Kidney capillary endothelial cell (primary cell): ENCODE measurements around the gene YBX2.

ENCODE experiments used
- DNase-seq: peaks from one replicate; pipeline ENCODE4 v3.0.0-alpha.2; 2018; ENCODE audit warnings: low spot score

The YBX2 gene

GRCh38 chr17:7296189-7296861, 1.9 kb upstream of the YBX2 start:
- DNase-seq, result peak; percentile 80

- DNase-seq, result no peak
These were observed 1.1 kb upstream of the YBX2 start for GRCh38 chr17:7295230-7296180.

- DNase-seq, result no peak
These were observed 424 bp downstream of the YBX2 start for GRCh38 chr17:7293816-7294613.

GRCh38 chr17:7293159-7293558, 1.3 kb downstream of the YBX2 start:
- DNase-seq, result no peak

- DNase-seq, result no peak
These were observed 1.7 kb downstream of the YBX2 start for GRCh38 chr17:7292729-7293128.

GRCh38 chr17:7292194-7292593, 2.2 kb downstream of the YBX2 start:
- no peak for DNase-seq

GRCh38 chr17:7290685-7291084, 3.8 kb downstream of the YBX2 start:
- DNase-seq, result no peak

- no peak for DNase-seq
These were observed 4.3 kb downstream of the YBX2 start for GRCh38 chr17:7290166-7290565.

- DNase-seq, result no peak
These were observed 5.0 kb downstream of the YBX2 start for GRCh38 chr17:7289256-7290032.

- no peak for DNase-seq
These were observed 8.8 kb downstream of the YBX2 start for GRCh38 chr17:7285679-7286078.

- no peak for DNase-seq
These were observed 9.5 kb downstream of the YBX2 start for GRCh38 chr17:7284911-7285310.

GRCh38 chr17:7283471-7284216, 10.8 kb downstream of the YBX2 start:
- no peak for DNase-seq

- no peak for DNase-seq
These were observed 11.6 kb downstream of the YBX2 start for GRCh38 chr17:7282752-7283321.

GRCh38 chr17:7281953-7282751, 12.3 kb downstream of the YBX2 start:
- DNase-seq, result no peak

GRCh38 chr17:7281074-7281952, 13.1 kb downstream of the YBX2 start, which contains the start of gene SLC2A4:
SLC2A4 (plus strand) TSS chr17:7281718; CDS start chr17:7281935, 217 bp downstream.
- peak; percentile 83 for DNase-seq

- DNase-seq, result peak; percentile 78
These were observed 13.8 kb downstream of the YBX2 start for GRCh38 chr17:7280519-7281073.

GRCh38 chr17:7279448-7279847, 15.0 kb downstream of the YBX2 start:
- no peak for DNase-seq

GRCh38 chr17:7266784-7267183, 27.7 kb downstream of the YBX2 start:
- DNase-seq, result no peak

GRCh38 chr17:7263801-7264078, 30.7 kb downstream of the YBX2 start:
- DNase-seq, result no peak
